Neural progenitor cell (in vitro differentiated cells): ENCODE measurements around the gene FBXL15. TPM values are rescaled to one million over a fixed set of nuclear protein-coding genes. Genes with fewer than 3 reads are reported as not detected.

Experiments
- DNase-seq: peaks from one replicate; pipeline ENCODE4 v3.0.0-alpha.2; 2016; ENCODE audit warnings: low spot score
- H2AFZ ChIP-seq: fragments of 200-600 bp; sonication (generic); replicated peaks from 2 replicates; pipeline ENCODE4 v1.6.1; 2016; ENCODE audit warnings: antibody characterized with exemption
- H3F3A ChIP-seq: fragments of 200-600 bp; sonication (generic); 2 replicates; pipeline ENCODE4 v1.6.1; 2016; ENCODE audit warnings: antibody characterized with exemption, low read depth
- H3K27ac ChIP-seq: fragments of 200-600 bp; sonication (generic); 2 replicates; pipeline ENCODE4 v1.5.1; 2016; ENCODE audit warnings: mild to moderate bottlenecking
- H3K27me3 ChIP-seq: fragments of 200-600 bp; sonication (generic); 2 replicates; pipeline ENCODE4 v1.6.1; 2016; ENCODE audit warnings: mild to moderate bottlenecking, moderate library complexity
- H3K36me3 ChIP-seq: fragments of 200-600 bp; sonication (generic); 2 replicates; pipeline ENCODE4 v1.5.1; 2016
- H3K4me1 ChIP-seq: fragments of 200-600 bp; sonication (generic); 2 replicates; pipeline ENCODE4 v1.6.1; 2016; ENCODE audit warnings: mixed run types
- H3K4me2 ChIP-seq: fragments of 200-600 bp; sonication (generic); 2 replicates; pipeline ENCODE4 v1.6.1; 2016
- H3K4me3 ChIP-seq: fragments of 200-600 bp; sonication (generic); 2 replicates; pipeline ENCODE4 v1.5.1; 2016
- H3K79me2 ChIP-seq: fragments of 200-600 bp; sonication (generic); 2 replicates; pipeline ENCODE4 v1.6.1; 2016; ENCODE audit warnings: low read depth
- H3K9ac ChIP-seq: fragments of 200-600 bp; sonication (generic); 2 replicates; pipeline ENCODE4 v1.6.1; 2016
- H3K9me3 ChIP-seq: fragments of 200-600 bp; sonication (generic); 2 replicates; pipeline ENCODE4 v1.5.1; 2016; ENCODE audit warnings: low read depth
- H4K20me1 ChIP-seq: fragments of 200-600 bp; sonication (generic); 2 replicates; pipeline ENCODE4 v1.6.1; 2016; ENCODE audit warnings: low read depth
- H3K27ac Mint-ChIP-seq: 3 replicates; pipeline ENCODE4 v1.8.0; 2021; ENCODE audit warnings: mixed read lengths
- H3K27me3 Mint-ChIP-seq: 2 replicates; pipeline ENCODE4 v1.8.0; 2022; ENCODE audit warnings: low read depth, mild to moderate bottlenecking, inconsistent platforms, moderate library complexity, mixed read lengths; ENCODE audit not compliant: insufficient read depth
- H3K36me3 Mint-ChIP-seq: 3 replicates; pipeline ENCODE4 v1.8.0; 2021; ENCODE audit warnings: mixed read lengths
- H3K4me1 Mint-ChIP-seq: 3 replicates; pipeline ENCODE4 v1.8.0; 2021; ENCODE audit warnings: mixed read lengths
- H3K4me3 Mint-ChIP-seq: 3 replicates; pipeline ENCODE4 v1.8.0; 2021; ENCODE audit warnings: mild to moderate bottlenecking, moderate library complexity, mixed read lengths
- H3K9me3 Mint-ChIP-seq: 3 replicates; pipeline ENCODE4 v1.8.0; 2020; ENCODE audit warnings: mixed read lengths
- EZH2 ChIP-seq: fragments of 200-600 bp; sonication (generic); IDR thresholded peaks from 2 replicates; pipeline ENCODE4 v1.6.1; 2017; ENCODE audit warnings: antibody characterized with exemption, mild to moderate bottlenecking, moderate library complexity
- EZH2phosphoT487 ChIP-seq: fragments of 200-600 bp; sonication (generic); IDR thresholded peaks from 2 replicates; pipeline ENCODE4 v1.6.1; 2017; ENCODE audit warnings: antibody characterized with exemption
- total RNA-seq: library from RNA; depleted of rRNA; stranded (reverse); fragments of >200 nt; gene quantifications from 2 replicates; pipeline ENCODE4 v1.2.3, GENCODE V29; 2015; ENCODE audit warnings: low replicate concordance
- TF ChIP-seq, protein P1 (sequence below): fragments of 200-600 bp; sonication (generic); IDR thresholded peaks from 2 replicates; pipeline ENCODE4 v1.5.1; 2017; ENCODE audit warnings: antibody characterized with exemption, mild to moderate bottlenecking

The FBXL15 gene, protein sequence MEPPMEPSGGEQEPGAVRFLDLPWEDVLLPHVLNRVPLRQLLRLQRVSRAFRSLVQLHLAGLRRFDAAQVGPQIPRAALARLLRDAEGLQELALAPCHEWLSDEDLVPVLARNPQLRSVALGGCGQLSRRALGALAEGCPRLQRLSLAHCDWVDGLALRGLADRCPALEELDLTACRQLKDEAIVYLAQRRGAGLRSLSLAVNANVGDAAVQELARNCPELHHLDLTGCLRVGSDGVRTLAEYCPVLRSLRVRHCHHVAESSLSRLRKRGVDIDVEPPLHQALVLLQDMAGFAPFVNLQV
- total RNA-seq = 4.4 and 12.2 TPM in 2 replicates

DNA sequence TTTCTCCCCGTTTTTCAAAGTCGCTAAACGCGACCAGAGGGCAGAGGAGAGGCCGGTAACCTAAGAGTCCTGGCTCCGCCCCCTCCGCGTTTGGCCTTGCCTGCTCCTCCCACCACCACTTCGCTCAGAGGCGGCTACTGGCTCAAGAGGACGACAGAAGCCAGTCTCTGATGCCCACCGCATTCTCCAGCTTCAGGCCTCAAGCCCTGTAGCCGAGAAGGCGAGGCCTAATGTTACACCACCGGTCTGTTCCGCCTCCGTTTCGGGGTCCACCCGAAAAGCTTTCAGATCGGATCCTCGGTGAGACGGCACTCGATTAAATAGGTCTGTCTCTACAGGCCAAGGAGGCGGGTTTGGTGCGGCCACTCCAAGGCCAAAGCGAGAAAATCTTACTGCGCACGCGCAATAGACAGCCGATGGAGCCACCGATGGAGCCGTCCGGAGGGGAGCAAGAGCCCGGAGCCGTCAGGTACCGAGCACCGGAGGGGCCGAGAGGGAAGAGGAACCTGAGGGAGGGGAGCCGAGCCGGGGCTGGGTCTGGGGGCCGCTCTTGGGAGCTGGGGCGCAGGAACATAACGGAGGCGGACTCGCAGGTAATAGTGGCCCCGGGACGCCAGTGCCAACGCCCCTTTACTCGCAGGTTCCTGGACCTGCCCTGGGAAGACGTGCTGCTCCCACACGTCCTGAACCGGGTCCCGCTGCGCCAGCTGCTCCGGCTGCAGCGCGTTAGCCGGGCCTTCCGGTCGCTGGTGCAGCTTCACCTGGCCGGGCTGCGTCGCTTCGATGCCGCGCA lies at the start of gene FBXL15:
TSS of gene FBXL15 (plus strand) at position 123 of the 793 bp plus-strand sequence. CDS start at position 417, 294 bp downstream.
- peaks cover 16% of the 10 kb centered on the region for H3K4me1 ChIP-seq
- Mint-ChIP-seq H3K4me3 (peak within 1 kb of the TSS; percentile 98), H3K9me3 (no peaks in the 10 kb centered on the region), H3K36me3 (peaks cover 4% of the 10 kb centered on the region), H3K27me3 (peaks cover 15% of the 10 kb centered on the region), H3K27ac (peak within 1 kb of the TSS; percentile 98), H3K4me1 (peaks cover 36% of the 10 kb centered on the region)
- H3K9ac ChIP-seq = no peak within 1 kb of the TSS
- peak within 1 kb of the TSS; percentile 87 for H3K4me2 ChIP-seq
- H3K79me2 ChIP-seq = no peaks in the 10 kb centered on the region
- peak; percentile 99 for DNase-seq
- peaks cover 26% of the 10 kb centered on the region for H3K27me3 ChIP-seq
- TF ChIP-seq, protein P1, sequence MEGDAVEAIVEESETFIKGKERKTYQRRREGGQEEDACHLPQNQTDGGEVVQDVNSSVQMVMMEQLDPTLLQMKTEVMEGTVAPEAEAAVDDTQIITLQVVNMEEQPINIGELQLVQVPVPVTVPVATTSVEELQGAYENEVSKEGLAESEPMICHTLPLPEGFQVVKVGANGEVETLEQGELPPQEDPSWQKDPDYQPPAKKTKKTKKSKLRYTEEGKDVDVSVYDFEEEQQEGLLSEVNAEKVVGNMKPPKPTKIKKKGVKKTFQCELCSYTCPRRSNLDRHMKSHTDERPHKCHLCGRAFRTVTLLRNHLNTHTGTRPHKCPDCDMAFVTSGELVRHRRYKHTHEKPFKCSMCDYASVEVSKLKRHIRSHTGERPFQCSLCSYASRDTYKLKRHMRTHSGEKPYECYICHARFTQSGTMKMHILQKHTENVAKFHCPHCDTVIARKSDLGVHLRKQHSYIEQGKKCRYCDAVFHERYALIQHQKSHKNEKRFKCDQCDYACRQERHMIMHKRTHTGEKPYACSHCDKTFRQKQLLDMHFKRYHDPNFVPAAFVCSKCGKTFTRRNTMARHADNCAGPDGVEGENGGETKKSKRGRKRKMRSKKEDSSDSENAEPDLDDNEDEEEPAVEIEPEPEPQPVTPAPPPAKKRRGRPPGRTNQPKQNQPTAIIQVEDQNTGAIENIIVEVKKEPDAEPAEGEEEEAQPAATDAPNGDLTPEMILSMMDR = no peak
- TF ChIP-seq EZH2phosphoT487 (no peak), EZH2 (no peak)
- H4K20me1 ChIP-seq = peaks cover 39% of the 10 kb centered on the region
- H3K36me3 ChIP-seq = no peaks in the 10 kb centered on the region
- H2AFZ ChIP-seq = peak within 1 kb of the TSS; percentile 96
- peaks cover 46% of the 10 kb centered on the region for H3F3A ChIP-seq
- H3K27ac ChIP-seq = no peak within 1 kb of the TSS
- no peaks in the 10 kb centered on the region for H3K9me3 ChIP-seq
- peak within 1 kb of the TSS; percentile 77 for H3K4me3 ChIP-seq

DNA sequence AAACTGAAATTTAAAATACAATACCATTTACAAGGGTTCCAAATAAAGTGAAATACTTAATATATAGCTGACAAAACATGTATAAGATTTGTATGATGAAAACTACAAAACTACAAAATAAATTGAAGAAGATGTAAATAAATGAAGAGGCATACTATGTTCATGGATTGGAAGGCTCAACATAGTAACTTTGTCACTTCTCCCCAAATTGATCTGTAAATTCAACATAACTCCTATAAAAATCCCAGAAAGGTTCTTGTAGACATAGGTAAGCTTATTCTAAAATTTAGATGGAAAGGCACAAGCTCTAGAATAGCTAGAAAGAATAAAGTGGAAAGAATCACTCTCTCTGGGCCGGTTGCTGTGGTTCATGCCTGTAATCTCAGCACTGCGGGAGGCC lies 49.3 kb upstream of the FBXL15 start:
- Histone ChIP-seq H4K20me1 (no peaks in the 10 kb centered on the region), H3K79me2 (no peaks in the 10 kb centered on the region), H3K4me2 (no peak overlapping the region), H3K27ac (no peak overlapping the region), H2AFZ (no peak overlapping the region), H3K9me3 (no peaks in the 10 kb centered on the region), H3K36me3 (peaks cover 4% of the 10 kb centered on the region), H3K4me3 (no peak overlapping the region), H3K27me3 (no peaks in the 10 kb centered on the region), H3F3A (peaks cover 3% of the 10 kb centered on the region), H3K4me1 (no peaks in the 10 kb centered on the region), H3K9ac (no peak overlapping the region)
- peaks cover 9% of the 10 kb centered on the region for H3K27me3 Mint-ChIP-seq
- no peak overlapping the region for H3K4me3 Mint-ChIP-seq
- H3K36me3 Mint-ChIP-seq = peaks cover 57% of the 10 kb centered on the region
- H3K27ac Mint-ChIP-seq = no peak overlapping the region
- no peak for DNase-seq
- TF ChIP-seq EZH2phosphoT487 = no peak
- TF ChIP-seq, protein P1 = no peak
- TF ChIP-seq EZH2 = no peak
- H3K9me3 Mint-ChIP-seq = peaks cover 6% of the 10 kb centered on the region
- no peaks in the 10 kb centered on the region for H3K4me1 Mint-ChIP-seq

DNA sequence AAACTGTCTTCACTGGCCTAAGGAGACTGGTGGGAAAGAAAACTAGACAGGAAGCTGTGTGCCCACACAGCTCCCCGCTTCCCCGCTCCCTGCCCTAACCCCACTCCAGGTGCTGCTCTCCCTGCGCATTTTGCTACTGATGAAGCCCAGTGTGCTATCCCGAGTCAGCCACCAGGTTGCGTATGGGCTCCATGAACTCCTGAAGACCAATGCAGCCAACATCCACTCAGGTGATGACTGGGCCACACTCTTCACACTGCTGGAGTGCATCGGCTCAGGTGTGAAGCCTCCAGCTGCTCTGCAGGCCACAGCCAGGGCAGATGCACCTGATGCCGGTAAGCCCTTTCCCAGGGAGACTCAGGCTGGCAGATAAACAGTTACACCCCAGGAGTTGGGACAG lies 45.4 kb upstream of the FBXL15 start:
- Mint-ChIP-seq H3K36me3 (peaks cover 32% of the 10 kb centered on the region), H3K4me3 (no peak overlapping the region), H3K4me1 (no peaks in the 10 kb centered on the region), H3K27me3 (peaks cover 3% of the 10 kb centered on the region), H3K9me3 (peaks cover 6% of the 10 kb centered on the region), H3K27ac (no peak overlapping the region)
- H3K9me3 ChIP-seq = no peaks in the 10 kb centered on the region
- no peak overlapping the region for H3K4me2 ChIP-seq
- peaks cover 3% of the 10 kb centered on the region for H3F3A ChIP-seq
- H3K36me3 ChIP-seq = peaks cover 4% of the 10 kb centered on the region
- no peak overlapping the region for H3K4me3 ChIP-seq
- no peak overlapping the region for H2AFZ ChIP-seq
- H4K20me1 ChIP-seq = no peaks in the 10 kb centered on the region
- no peaks in the 10 kb centered on the region for H3K4me1 ChIP-seq
- no peaks in the 10 kb centered on the region for H3K79me2 ChIP-seq
- no peak for DNase-seq
- no peaks in the 10 kb centered on the region for H3K27me3 ChIP-seq
- no peak overlapping the region for H3K27ac ChIP-seq
- TF ChIP-seq, protein P1 = peak; percentile 18
- no peak for TF ChIP-seq EZH2
- TF ChIP-seq EZH2phosphoT487 = no peak
- no peak overlapping the region for H3K9ac ChIP-seq
